ENCODE measurements around the gene GALNT2. TPM values are rescaled to one million over a fixed set of nuclear protein-coding genes. Genes with fewer than 3 reads are reported as not detected.

The GALNT2 gene
- total and polyA plus RNA-seq, 2 experiments from 2014 or later, result 96.7 to 143 TPM

DNA sequence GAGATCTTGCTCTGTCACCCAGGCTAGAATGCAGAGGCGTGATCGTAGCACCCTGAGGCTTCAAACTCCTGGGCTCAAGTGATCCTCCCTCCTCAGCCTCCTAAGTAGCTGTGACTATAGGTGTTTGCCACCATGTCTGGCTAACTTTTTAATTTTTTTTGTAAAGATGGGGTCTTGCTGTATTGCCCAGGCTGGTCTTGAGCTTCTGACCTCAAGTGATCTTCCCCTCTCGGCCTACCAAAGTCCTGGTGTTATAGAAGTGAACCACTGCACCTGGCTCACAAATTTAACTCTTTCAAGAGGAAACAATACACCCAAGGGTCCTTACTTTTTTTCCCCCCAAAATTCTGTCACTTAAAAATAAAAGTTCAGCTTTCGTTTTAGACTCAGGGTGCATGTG lies 62.3 kb downstream of the GALNT2 start:
- Histone ChIP-seq H4K20me1 (ENCODE audit: insufficient read depth, poor library complexity, severe bottlenecking) (peaks cover 28% of the 10 kb centered on the region), H3K4me3 (no peak overlapping the region), H3K4me1 (ENCODE audit: insufficient read depth) (peaks cover 8% of the 10 kb centered on the region), H3K79me2 (peaks cover 84% of the 10 kb centered on the region), H2AFZ (no peak overlapping the region), H3K9me2 (replicated peaks; ENCODE audit: insufficient read depth) (no peaks in the 10 kb centered on the region), H3K27ac (no peak overlapping the region), H3K4me2 (no peak overlapping the region), H3K27me3 (no peaks in the 10 kb centered on the region), H3K36me3 (replicated peaks; ENCODE audit: insufficient read depth, low read depth) (no peaks in the 10 kb centered on the region), H3K9me3 (ENCODE audit: low read depth) (no peaks in the 10 kb centered on the region)
- TF ChIP-seq, protein P1, sequence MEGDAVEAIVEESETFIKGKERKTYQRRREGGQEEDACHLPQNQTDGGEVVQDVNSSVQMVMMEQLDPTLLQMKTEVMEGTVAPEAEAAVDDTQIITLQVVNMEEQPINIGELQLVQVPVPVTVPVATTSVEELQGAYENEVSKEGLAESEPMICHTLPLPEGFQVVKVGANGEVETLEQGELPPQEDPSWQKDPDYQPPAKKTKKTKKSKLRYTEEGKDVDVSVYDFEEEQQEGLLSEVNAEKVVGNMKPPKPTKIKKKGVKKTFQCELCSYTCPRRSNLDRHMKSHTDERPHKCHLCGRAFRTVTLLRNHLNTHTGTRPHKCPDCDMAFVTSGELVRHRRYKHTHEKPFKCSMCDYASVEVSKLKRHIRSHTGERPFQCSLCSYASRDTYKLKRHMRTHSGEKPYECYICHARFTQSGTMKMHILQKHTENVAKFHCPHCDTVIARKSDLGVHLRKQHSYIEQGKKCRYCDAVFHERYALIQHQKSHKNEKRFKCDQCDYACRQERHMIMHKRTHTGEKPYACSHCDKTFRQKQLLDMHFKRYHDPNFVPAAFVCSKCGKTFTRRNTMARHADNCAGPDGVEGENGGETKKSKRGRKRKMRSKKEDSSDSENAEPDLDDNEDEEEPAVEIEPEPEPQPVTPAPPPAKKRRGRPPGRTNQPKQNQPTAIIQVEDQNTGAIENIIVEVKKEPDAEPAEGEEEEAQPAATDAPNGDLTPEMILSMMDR (IDR thresholded peaks at IDR 0.05; ENCODE audit: poor library complexity), result no peak
- no peak for TF ChIP-seq EZH2 (IDR thresholded peaks at IDR 0.05; ENCODE audit: borderline replicate concordance)
- TF ChIP-seq EZH2phosphoT487 (IDR thresholded peaks at IDR 0.05; ENCODE audit: low read depth, severe bottlenecking, unreplicated experiment), result no peak
- DNase-seq (ENCODE audit: low spot score), result no peak
- 96% methylated on average over 4 of the region's 4 CpGs for WGBS (ENCODE audit: low lambda C conversion rate, missing lambda C conversion rate)

GRCh38 chr1:230130172-230130944 lies 63.3 kb downstream of the GALNT2 start:
- Histone ChIP-seq H3K4me1 (ENCODE audit: insufficient read depth) (peaks cover 5% of the 10 kb centered on the region), H2AFZ (no peak overlapping the region), H3K36me3 (replicated peaks; ENCODE audit: insufficient read depth, low read depth) (no peaks in the 10 kb centered on the region), H4K20me1 (ENCODE audit: insufficient read depth, poor library complexity, severe bottlenecking) (peaks cover 28% of the 10 kb centered on the region), H3K79me2 (peaks cover 84% of the 10 kb centered on the region), H3K4me3 (no peak overlapping the region), H3K27me3 (no peaks in the 10 kb centered on the region), H3K27ac (no peak overlapping the region), H3K9me2 (replicated peaks; ENCODE audit: insufficient read depth) (no peaks in the 10 kb centered on the region), H3K4me2 (no peak overlapping the region), H3K9me3 (ENCODE audit: low read depth) (no peaks in the 10 kb centered on the region)
- 78% methylated on average over 19 of the region's 19 CpGs for WGBS (ENCODE audit: low lambda C conversion rate, missing lambda C conversion rate)
- no peak for DNase-seq (ENCODE audit: low spot score)
- TF ChIP-seq EZH2phosphoT487 (IDR thresholded peaks at IDR 0.05; ENCODE audit: low read depth, severe bottlenecking, unreplicated experiment), result no peak
- no peak for TF ChIP-seq EZH2 (IDR thresholded peaks at IDR 0.05; ENCODE audit: borderline replicate concordance)
- TF ChIP-seq, protein P1 (IDR thresholded peaks at IDR 0.05; ENCODE audit: poor library complexity), result no peak

- no peak for TF ChIP-seq EZH2phosphoT487 (IDR thresholded peaks at IDR 0.05; ENCODE audit: low read depth, severe bottlenecking, unreplicated experiment)
- no peak for TF ChIP-seq EZH2 (IDR thresholded peaks at IDR 0.05; ENCODE audit: borderline replicate concordance)
- TF ChIP-seq, protein P1 (IDR thresholded peaks at IDR 0.05; ENCODE audit: poor library complexity), result no peak
- no peak for DNase-seq (ENCODE audit: low spot score)
- Histone ChIP-seq H3K4me3 (no peak overlapping the region), H3K27ac (no peak overlapping the region), H4K20me1 (ENCODE audit: insufficient read depth, poor library complexity, severe bottlenecking) (peaks cover 26% of the 10 kb centered on the region), H3K27me3 (no peaks in the 10 kb centered on the region), H3K36me3 (replicated peaks; ENCODE audit: insufficient read depth, low read depth) (no peaks in the 10 kb centered on the region), H3K4me2 (no peak overlapping the region), H3K4me1 (ENCODE audit: insufficient read depth) (no peaks in the 10 kb centered on the region), H3K9me2 (replicated peaks; ENCODE audit: insufficient read depth) (no peaks in the 10 kb centered on the region), H3K79me2 (peaks cover 84% of the 10 kb centered on the region), H2AFZ (no peak overlapping the region), H3K9me3 (ENCODE audit: low read depth) (no peaks in the 10 kb centered on the region)
- WGBS (ENCODE audit: low lambda C conversion rate, missing lambda C conversion rate), result 92% methylated on average over 11 of the region's 11 CpGs
These were observed 64.4 kb downstream of the GALNT2 start for GRCh38 chr1:230131457-230131856.
